A549 treated with GW870086 at 1 μM for 4 hours (cell line): ENCODE data around the gene HILPDA. TPM values are rescaled to one million over a fixed set of nuclear protein-coding genes. Genes with fewer than 3 reads are reported as not detected.

Experiments
- total RNA-seq: library from RNA; stranded (reverse); fragments of 200-300 nt; extraction: Qiagen RNA extraction; gene quantifications from 5 replicates; pipeline ENCODE4 v1.2.3, GENCODE V29; 2022; ENCODE audit warnings: low read depth

HILPDA gene
- 27.3 to 37.4 TPM (median 29.3 TPM) in 5 replicates for total RNA-seq

GRCh38 chr7:128455543-128456254 lies at the start of gene HILPDA:
Gene HILPDA, plus strand, starts transcription at chr7:128455878. Its CDS starts 1,391 bp downstream, at chr7:128457269.

GRCh38 chr7:128409596-128410450 lies 45.9 kb upstream of the HILPDA start, which contains the start of gene IMPDH1:
Gene IMPDH1, minus strand, starts transcription at chr7:128409982. Its CDS starts 81 bp downstream, at chr7:128409901.

GRCh38 chr7:128476402-128477335 lies 21.0 kb downstream of the HILPDA start, which contains the start of gene METTL2B:
Gene METTL2B, plus strand, starts transcription at chr7:128476748. Its CDS starts 18 bp downstream, at chr7:128476766.

Other genes starting within 250 kb of the HILPDA start
- gene LEP, start 214.6 kb upstream of the HILPDA start, total RNA-seq: not detected in 5 replicates
- 52.2 to 58.2 TPM (median 55.9 TPM) in 5 replicates for gene RBM28, start 112.0 kb upstream of the HILPDA start, total RNA-seq
- gene PRRT4, start 94.2 kb upstream of the HILPDA start, total RNA-seq: 0.29 to 0.50 TPM (median 0.41 TPM) in 5 replicates
- gene IMPDH1, start 45.9 kb upstream of the HILPDA start, total RNA-seq: 101 to 128 TPM (median 118 TPM) in 5 replicates
- 20.8 to 25.2 TPM (median 22.5 TPM) in 5 replicates for gene METTL2B, start 20.9 kb downstream of the HILPDA start, total RNA-seq
- 0.25 to 0.73 TPM (median 0.53 TPM) in 5 replicates for gene GARIN1A, start 216.4 kb downstream of the HILPDA start, total RNA-seq